ENCODE data around the gene ADGRG7. TPM values are rescaled to one million over a fixed set of nuclear protein-coding genes. Genes with fewer than 3 reads are reported as not detected.
"Not testable (repeated sequence)": the region's sequence is repeated elsewhere in the genome, so short reads cannot be mapped to it uniquely, and the experiment has no call there.

The ADGRG7 gene
- total and polyA plus RNA-seq, 8 donors = 0.12 TPM; not detected in 7

- no peaks in the 10 kb centered on the region for H3K36me3 ChIP-seq
- intact Hi-C loops (cut with DNase I) = no loop called here
- ATAC-seq (no peak), FAIRE-seq (no peak), DNase-seq (no peak)
- WGBS, 2 donors = 46 to 50% methylated on average over 7 of the region's 7 CpGs
- H3K9me3 ChIP-seq = no peaks in the 10 kb centered on the region
- no peaks in the 10 kb centered on the region for H3K27me3 ChIP-seq
- no peak for TF ChIP-seq CTCF (IDR thresholded peaks at IDR 0.05)
- H3K27ac ChIP-seq = no peak overlapping the region
- H3K4me1 ChIP-seq = no peaks in the 10 kb centered on the region
- no peak overlapping the region for H3K4me3 ChIP-seq
Measured at GRCh38 chr3:100665230-100665629, 55.8 kb downstream of the ADGRG7 start.

- 37 to 39% methylated on average over 4 to 5 of the region's 6 CpGs for WGBS, 2 donors
- FAIRE-seq; intact Hi-C loops (cut with DNase I); DNase-seq; H3K27ac ChIP-seq; H3K27me3 ChIP-seq; H3K9me3 ChIP-seq; H3K36me3 ChIP-seq; ATAC-seq; H3K4me1 ChIP-seq; H3K4me3 ChIP-seq: not testable (repeated sequence)
Measured at GRCh38 chr3:100666699-100667098, 57.3 kb downstream of the ADGRG7 start.

- FAIRE-seq; intact Hi-C loops (cut with DNase I); H3K9me3 ChIP-seq; DNase-seq; H3K36me3 ChIP-seq; H3K4me3 ChIP-seq; ATAC-seq; H3K27me3 ChIP-seq; H3K27ac ChIP-seq; H3K4me1 ChIP-seq: not testable (repeated sequence)
- 31% methylated on average over 1 of the region's 1 CpG for WGBS, 2 donors
Measured at GRCh38 chr3:100667316-100667715, 57.9 kb downstream of the ADGRG7 start.

- H3K27ac ChIP-seq; H3K36me3 ChIP-seq; H3K27me3 ChIP-seq; FAIRE-seq; H3K4me3 ChIP-seq; H3K4me1 ChIP-seq; H3K9me3 ChIP-seq; ATAC-seq; intact Hi-C loops (cut with DNase I); DNase-seq: not testable (repeated sequence)
- WGBS, 2 donors = 81 to 90% methylated on average over 2 of the region's 2 CpGs
Measured at GRCh38 chr3:100670995-100671394, 61.6 kb downstream of the ADGRG7 start.

GRCh38 chr3:100681496-100681895 is 72.1 kb downstream of the ADGRG7 start:
- H3K36me3 ChIP-seq = no peaks in the 10 kb centered on the region
- no peak for ATAC-seq
- H3K27ac ChIP-seq = no peak overlapping the region
- WGBS, 2 donors = 81 to 88% methylated on average over 1 of the region's 1 CpG
- FAIRE-seq = no peak
- no peak for TF ChIP-seq CTCF (IDR thresholded peaks at IDR 0.05)
- no peaks in the 10 kb centered on the region for H3K4me1 ChIP-seq
- no peaks in the 10 kb centered on the region for H3K27me3 ChIP-seq
- H3K9me3 ChIP-seq = no peaks in the 10 kb centered on the region
- H3K4me3 ChIP-seq = no peak overlapping the region
- intact Hi-C loops (cut with DNase I) = no loop called here
- no peak for DNase-seq

GRCh38 chr3:100682056-100682853 is 72.9 kb downstream of the ADGRG7 start:
- Histone ChIP-seq H3K27me3 (no peaks in the 10 kb centered on the region), H3K4me1 (no peaks in the 10 kb centered on the region), H3K36me3 (no peaks in the 10 kb centered on the region), H3K9me3 (no peaks in the 10 kb centered on the region), H3K4me3 (no peak overlapping the region), H3K27ac (no peak overlapping the region)
- 66 to 73% methylated on average over 39 to 41 of the region's 41 CpGs for WGBS, 2 donors
- peak in 2 of 6 donors; percentile 23 to 55 for DNase-seq
- peak in 2 of 4 donors; percentile 22 to 27 for ATAC-seq
- no peak for TF ChIP-seq CTCF (IDR thresholded peaks at IDR 0.05)
- intact Hi-C loops (cut with DNase I) = no loop called here
- FAIRE-seq = no peak

All from pancreas (tissue), 10 donors.